CD4-positive, alpha-beta T cell (primary cell): ENCODE data around the gene TEFM. TPM values are rescaled to one million over a fixed set of nuclear protein-coding genes. Genes with fewer than 3 reads are reported as not detected.
A peak's percentile ranks its signal among the peaks of the same experiment; 100 is the strongest.

ENCODE experiments used
- ATAC-seq: fragments of 200-7000 bp; cut with Tn5 transposase; one replicate; pipeline ENCODE4 v1.10.0; 2022; ENCODE audit warnings: mild to moderate bottlenecking; ENCODE audit not compliant: poor library complexity
- CTCF ChIA-PET: fragments of 350-600 bp; sonication (Branson Sonifier 250); formaldehyde crosslinking; loops from one replicate; lab custom pipeline; 2021; ENCODE audit warnings: antibody characterized with exemption, inconsistent platforms; lab: Charles Lee
- POLR2A ChIA-PET: fragments of 350-600 bp; sonication (Branson Sonifier 250); formaldehyde crosslinking; loops from one replicate; lab custom pipeline; 2021; ENCODE audit warnings: antibody characterized with exemption, inconsistent platforms; lab: Charles Lee
- DNase-seq, 14 experiments: peaks; one replicate each; pipeline ENCODE4 v3.0.0-alpha.2; 2013 to 2020; ENCODE audit warnings: mixed read lengths in 2 of 14
- H3K27ac ChIP-seq, 2 donors: one replicate each; pipeline versions ENCODE4 v1.5.1 to v1.7.0; 2013; ENCODE audit warnings: low read length in 2 of 2, low read depth in 1 of 2, mild to moderate bottlenecking in 1 of 2
- H3K27me3 ChIP-seq, 2 experiments: 1 replicate in 1 of 2; 2 replicates in 1 of 2; pipeline versions ENCODE4 v1.6.1 to v1.7.0; 2013; ENCODE audit warnings: low read length in 2 of 2, control low read depth in 1 of 2, mild to moderate bottlenecking in 1 of 2, moderate library complexity in 1 of 2; ENCODE audit not compliant: insufficient read depth in 2 of 2, control insufficient read depth in 1 of 2
- H3K36me3 ChIP-seq: one replicate; pipeline ENCODE4 v1.6.1; 2013; ENCODE audit warnings: low read length, control low read depth; ENCODE audit not compliant: insufficient read depth
- H3K4me1 ChIP-seq: one replicate; pipeline ENCODE4 v1.6.1; 2013; ENCODE audit warnings: low read length, control low read depth; ENCODE audit not compliant: insufficient read depth
- H3K4me3 ChIP-seq: one replicate; pipeline ENCODE4 v1.5.1; 2013; ENCODE audit warnings: mild to moderate bottlenecking, low read length, moderate library complexity
- H3K9me3 ChIP-seq, 2 experiments: 1 replicate in 1 of 2; 2 replicates in 1 of 2; pipeline versions ENCODE4 v1.6.1 to v1.7.0; 2013; ENCODE audit warnings: low read length in 2 of 2, mild to moderate bottlenecking in 2 of 2, control low read depth in 1 of 2, moderate library complexity in 1 of 2; ENCODE audit not compliant: control insufficient read depth in 1 of 2, insufficient read depth in 1 of 2
- H3K27ac Mint-ChIP-seq: one replicate; pipeline ENCODE4 v1.8.0; 2020; ENCODE audit warnings: mixed read lengths
- H3K27me3 Mint-ChIP-seq: one replicate; pipeline ENCODE4 v1.8.0; 2021; ENCODE audit warnings: mixed read lengths
- H3K36me3 Mint-ChIP-seq: one replicate; pipeline ENCODE4 v1.8.0; 2021; ENCODE audit warnings: low read depth, mixed read lengths
- H3K4me1 Mint-ChIP-seq: one replicate; pipeline ENCODE4 v1.8.0; 2021; ENCODE audit warnings: low read depth, mixed read lengths
- H3K4me3 Mint-ChIP-seq: one replicate; pipeline ENCODE4 v1.8.0; 2020; ENCODE audit warnings: mild to moderate bottlenecking, mixed read lengths
- H3K9me3 Mint-ChIP-seq: one replicate; pipeline ENCODE4 v1.8.0; 2020; ENCODE audit warnings: mixed read lengths
- intact Hi-C, 2 experiments: fragments of 100-400 bp; cut with DNase I in 1 of 2; cut with micrococcal nuclease in 1 of 2; formaldehyde crosslinking; loops; one replicate each; pipeline versions ENCODE4 v1.15.1 to v1.9.0; 2023 to 2025; cut with DNase I, micrococcal nuclease
- total RNA-seq, 174 experiments: library from RNA in 2 of 174; stranded (reverse) in 2 of 174; gene quantifications; one replicate each; pipeline ENCODE4 v1.2.3 and lab custom pipeline; 2021 to 2026
- TF ChIP-seq, protein P1 (sequence below): fragments of 200-600 bp; IDR thresholded peaks from one replicate; pipeline ENCODE4 v1.8.0; 2022; ENCODE audit warnings: antibody characterized with exemption, mild to moderate bottlenecking

The TEFM gene
- total RNA-seq, 2 experiments from 2014 or later: 7.8 to 8.9 TPM

DNA sequence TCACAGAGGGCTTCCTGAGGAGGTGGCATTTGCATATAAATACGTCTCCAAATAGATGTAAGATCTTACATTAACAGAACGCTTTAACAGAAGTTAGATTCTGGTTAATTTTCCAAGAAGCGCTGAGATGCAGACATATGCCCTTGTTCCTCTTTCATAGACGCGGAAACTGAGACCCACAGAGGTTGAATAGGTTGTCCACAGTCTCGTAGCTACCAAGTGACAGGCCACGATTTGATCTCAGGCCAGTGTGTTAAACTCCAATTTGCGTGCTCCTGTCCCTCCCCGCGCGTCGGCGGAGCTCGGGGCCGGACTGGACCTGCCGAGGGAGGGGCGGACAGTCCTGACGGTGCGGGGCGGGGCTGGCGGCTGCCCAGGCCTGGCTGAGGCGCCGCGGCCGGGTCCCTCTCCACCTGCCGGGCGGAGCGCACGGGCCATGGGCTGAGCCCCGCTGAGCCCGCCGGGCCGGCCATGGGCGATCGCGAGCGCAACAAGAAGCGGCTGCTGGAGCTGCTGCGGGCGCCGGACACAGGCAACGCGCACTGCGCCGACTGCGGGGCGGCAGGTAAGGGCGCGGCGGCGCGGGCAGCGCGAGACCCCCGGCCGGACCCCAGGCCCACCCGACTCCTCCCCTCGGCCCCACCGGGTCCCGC, 15.6 kb upstream of the TEFM start, which contains the start of gene ADAP2:
ADAP2 (plus strand) TSS at position 402 of the 653 bp plus-strand sequence; CDS start at position 472, 70 bp downstream.
- peaks cover 15% of the 10 kb centered on the region for H3K4me1 ChIP-seq
- peak within 1 kb of the TSS; percentile 35 for H3K4me3 ChIP-seq
- CTCF ChIA-PET: interaction anchor here (0.6 kb wide), 1 partner anchor 1307 kb away, joined by 3 read pairs; no protein-coding TSS in a partner anchor
- peak in 3 of 14 experiments; percentile 13 to 34 (median 26) for DNase-seq
- POLR2A ChIA-PET: no interaction called here
- Mint-ChIP-seq H3K9me3 (no peaks in the 10 kb centered on the region), H3K4me1 (peaks cover 16% of the 10 kb centered on the region), H3K4me3 (peak within 1 kb of the TSS; percentile 69), H3K27me3 (peaks cover 48% of the 10 kb centered on the region), H3K27ac (no peak within 1 kb of the TSS), H3K36me3 (no peaks in the 10 kb centered on the region)
- intact Hi-C loops: no loop called here
- H3K36me3 ChIP-seq: no peaks in the 10 kb centered on the region
- TF ChIP-seq, protein P1, sequence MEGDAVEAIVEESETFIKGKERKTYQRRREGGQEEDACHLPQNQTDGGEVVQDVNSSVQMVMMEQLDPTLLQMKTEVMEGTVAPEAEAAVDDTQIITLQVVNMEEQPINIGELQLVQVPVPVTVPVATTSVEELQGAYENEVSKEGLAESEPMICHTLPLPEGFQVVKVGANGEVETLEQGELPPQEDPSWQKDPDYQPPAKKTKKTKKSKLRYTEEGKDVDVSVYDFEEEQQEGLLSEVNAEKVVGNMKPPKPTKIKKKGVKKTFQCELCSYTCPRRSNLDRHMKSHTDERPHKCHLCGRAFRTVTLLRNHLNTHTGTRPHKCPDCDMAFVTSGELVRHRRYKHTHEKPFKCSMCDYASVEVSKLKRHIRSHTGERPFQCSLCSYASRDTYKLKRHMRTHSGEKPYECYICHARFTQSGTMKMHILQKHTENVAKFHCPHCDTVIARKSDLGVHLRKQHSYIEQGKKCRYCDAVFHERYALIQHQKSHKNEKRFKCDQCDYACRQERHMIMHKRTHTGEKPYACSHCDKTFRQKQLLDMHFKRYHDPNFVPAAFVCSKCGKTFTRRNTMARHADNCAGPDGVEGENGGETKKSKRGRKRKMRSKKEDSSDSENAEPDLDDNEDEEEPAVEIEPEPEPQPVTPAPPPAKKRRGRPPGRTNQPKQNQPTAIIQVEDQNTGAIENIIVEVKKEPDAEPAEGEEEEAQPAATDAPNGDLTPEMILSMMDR: no peak
- ATAC-seq: no peak
- no peak within 1 kb of the TSS for H3K27ac ChIP-seq
- H3K27me3 ChIP-seq: peaks cover 34 to 44% of the 10 kb centered on the region in 2 experiments
- peaks cover 0 to 5% of the 10 kb centered on the region in 2 experiments for H3K9me3 ChIP-seq

DNA sequence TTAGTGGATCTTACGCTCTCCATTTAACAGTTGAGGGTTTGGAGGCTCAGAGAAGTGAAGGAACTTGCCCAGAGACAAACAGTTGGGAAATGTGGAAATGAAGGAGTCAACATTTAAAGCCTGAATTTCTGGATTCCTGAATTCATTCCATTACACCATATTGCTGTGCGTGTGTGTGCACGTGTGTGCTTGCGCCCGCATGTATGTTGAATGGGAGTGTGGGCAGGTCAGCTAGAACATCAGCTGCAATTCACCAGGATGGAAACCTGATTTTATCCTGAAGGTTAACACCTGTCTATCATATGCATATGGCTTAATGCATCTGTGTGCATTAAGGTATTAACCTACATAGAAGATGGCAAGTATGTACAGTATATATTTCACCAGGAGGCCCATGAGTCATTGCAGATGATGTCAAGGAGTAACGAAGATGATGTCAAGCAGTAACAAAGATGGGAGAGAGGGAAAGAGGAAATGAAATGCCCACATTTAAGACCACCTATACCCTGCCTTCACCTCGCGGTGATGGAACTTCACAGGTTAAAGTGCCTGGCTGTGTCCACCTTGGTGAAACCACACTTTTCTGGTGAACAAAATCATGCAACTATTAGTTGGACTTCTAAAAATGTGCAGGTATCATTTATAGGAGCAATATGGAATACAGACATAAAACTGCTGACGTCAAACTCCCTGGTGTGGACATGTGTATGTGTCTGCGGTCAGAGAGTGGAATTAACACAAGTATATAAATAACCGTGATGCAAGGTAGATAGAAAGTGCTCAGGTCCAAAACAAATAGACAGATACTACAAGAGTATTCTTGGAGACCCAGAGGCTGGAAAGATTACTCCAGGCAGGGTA, 14.9 kb upstream of the TEFM start:
- Mint-ChIP-seq H3K9me3 (no peaks in the 10 kb centered on the region), H3K4me3 (peak overlapping the region; percentile 63), H3K27ac (no peak overlapping the region), H3K27me3 (peaks cover 41% of the 10 kb centered on the region), H3K4me1 (peaks cover 16% of the 10 kb centered on the region), H3K36me3 (no peaks in the 10 kb centered on the region)
- intact Hi-C loops: no loop called here
- H3K9me3 ChIP-seq: peaks cover 0 to 5% of the 10 kb centered on the region in 2 experiments
- peaks cover 15% of the 10 kb centered on the region for H3K4me1 ChIP-seq
- H3K27me3 ChIP-seq: peaks cover 28 to 38% of the 10 kb centered on the region in 2 experiments
- no peak for ATAC-seq
- no peak overlapping the region for H3K27ac ChIP-seq
- H3K4me3 ChIP-seq: no peak overlapping the region
- TF ChIP-seq, protein P1: no peak
- DNase-seq: no peak
- H3K36me3 ChIP-seq: no peaks in the 10 kb centered on the region
- ChIA-PET POLR2A (no interaction called here), CTCF (no interaction called here)

DNA sequence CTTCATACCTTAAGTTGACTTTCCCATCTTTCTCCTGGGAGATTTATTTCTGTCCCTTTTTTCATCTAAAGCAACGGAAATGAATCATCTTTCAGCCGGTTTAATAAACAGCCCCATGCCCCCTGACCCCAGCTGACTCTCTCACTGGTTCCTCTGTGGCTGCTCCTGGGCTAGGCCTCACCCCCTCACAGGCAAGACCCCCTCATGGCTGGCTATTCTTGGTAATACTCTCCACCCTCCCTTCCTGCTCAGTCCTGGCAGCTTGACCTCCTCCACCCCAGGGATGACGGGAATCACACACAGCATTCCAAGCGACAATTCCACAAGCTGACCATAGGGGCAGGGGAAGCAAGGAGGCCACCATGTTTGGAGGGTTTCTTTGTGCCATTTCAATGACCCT, 14.2 kb upstream of the TEFM start:
- H3K27me3 Mint-ChIP-seq: peaks cover 35% of the 10 kb centered on the region
- intact Hi-C loops: no loop called here
- CTCF ChIA-PET: no interaction called here

More for the DNA sequence above, 14.2 kb upstream of the TEFM start:
- H3K27me3 ChIP-seq: peaks cover 27 to 38% of the 10 kb centered on the region in 2 experiments
- no peak overlapping the region for H3K27ac ChIP-seq
- H3K36me3 Mint-ChIP-seq: no peaks in the 10 kb centered on the region
- H3K9me3 ChIP-seq: peaks cover 0 to 5% of the 10 kb centered on the region in 2 experiments
- TF ChIP-seq, protein P1: no peak
- H3K9me3 Mint-ChIP-seq: no peaks in the 10 kb centered on the region
- peaks cover 16% of the 10 kb centered on the region for H3K4me1 Mint-ChIP-seq
- POLR2A ChIA-PET: no interaction called here
- peaks cover 15% of the 10 kb centered on the region for H3K4me1 ChIP-seq
- DNase-seq: no peak
- no peak for ATAC-seq
- H3K4me3 ChIP-seq: no peak overlapping the region
- no peaks in the 10 kb centered on the region for H3K36me3 ChIP-seq
- H3K4me3 Mint-ChIP-seq: no peak overlapping the region
- H3K27ac Mint-ChIP-seq: no peak overlapping the region
